BJ (cell line): Measurements from ENCODE around the gene CCDC192. TPM values are rescaled to one million over a fixed set of nuclear protein-coding genes. Genes with fewer than 3 reads are reported as not detected.

Experiments
- CTCF ChIA-PET: fragments of 350-600 bp; formaldehyde crosslinking; extraction: SDS; loops from one replicate; lab custom pipeline; 2021; ENCODE audit warnings: antibody characterized with exemption, inconsistent platforms; lab: Yijun Ruan, JAX
- POLR2A ChIA-PET: fragments of 300-600 bp; sonication (Branson Sonifier 250); formaldehyde crosslinking; extraction: SDS; loops from one replicate; lab custom pipeline; 2021; ENCODE audit warnings: antibody characterized with exemption; lab: Charles Lee
- DNase-seq: peaks from one replicate; pipeline ENCODE4 v3.0.0-alpha.2; 2011; ENCODE audit warnings: low read depth
- H3K27me3 ChIP-seq: 2 replicates; pipeline ENCODE4 v1.6.0; 2011; ENCODE audit warnings: low read length; ENCODE audit not compliant: control insufficient read depth, insufficient read depth
- H3K36me3 ChIP-seq: 2 replicates; pipeline ENCODE4 v1.5.1; 2011; ENCODE audit warnings: low read length; ENCODE audit not compliant: control insufficient read depth, insufficient read depth
- H3K4me3 ChIP-seq: 2 replicates; pipeline ENCODE4 v1.5.1; 2011; ENCODE audit warnings: low read depth, mild to moderate bottlenecking, control low read depth, low read length
- CTCF ChIP-seq: IDR thresholded peaks from 2 replicates; pipeline ENCODE4 v1.5.1; 2011; ENCODE audit warnings: low read depth, mild to moderate bottlenecking, control low read depth, inconsistent platforms, low read length, moderate library complexity; ENCODE audit not compliant: insufficient read depth
- polyA plus RNA-seq: library from polyadenylated mRNA; depleted of rRNA; stranded (reverse); fragments of >200 nt; gene quantifications from 2 replicates; pipeline ENCODE4 v1.2.3, GENCODE V29; 2011

CCDC192 gene
- polyA plus RNA-seq, 1 experiment: not detected

- TF ChIP-seq CTCF: no peak
- H3K27me3 ChIP-seq: no peaks in the 10 kb centered on the region
- no peak for DNase-seq
- no peaks in the 10 kb centered on the region for H3K36me3 ChIP-seq
- ChIA-PET CTCF (interaction anchor here (1.4 kb wide), 1 partner anchor 11 kb away, joined by 4 read pairs; no protein-coding TSS in a partner anchor), POLR2A (no interaction called here)
- H3K4me3 ChIP-seq: no peak overlapping the region
These were observed 148.8 kb downstream of the CCDC192 start for GRCh38 chr5:127851964-127852363.

- ChIA-PET POLR2A (no interaction called here), CTCF (no interaction called here)
- TF ChIP-seq CTCF: no peak
- Histone ChIP-seq H3K4me3 (no peak overlapping the region), H3K36me3 (no peaks in the 10 kb centered on the region), H3K27me3 (no peaks in the 10 kb centered on the region)
- DNase-seq: no peak
These were observed 151.3 kb downstream of the CCDC192 start for GRCh38 chr5:127854520-127854919.

DNA sequence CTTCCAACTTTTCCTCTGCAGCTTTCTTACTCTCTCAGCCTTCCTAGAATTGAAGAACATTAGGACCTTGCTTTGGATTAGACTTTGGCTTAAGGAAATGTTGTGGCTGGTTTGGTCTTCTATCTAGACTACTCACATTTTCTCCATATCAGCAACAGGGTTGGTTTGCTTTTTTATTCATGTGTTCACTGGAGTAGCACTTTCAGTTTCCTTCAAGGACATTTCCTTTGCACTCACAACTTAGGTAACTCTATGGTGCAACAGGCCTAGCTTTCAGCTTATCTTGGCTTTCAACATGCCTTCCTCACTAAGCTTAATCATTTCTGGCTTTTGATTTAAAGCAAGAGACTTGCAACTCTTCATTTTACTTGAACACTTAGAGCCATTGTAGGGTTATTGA, 153.1 kb downstream of the CCDC192 start:
- CTCF ChIA-PET: interaction anchor here (1.2 to 2.7 kb wide), 2 partner anchors 10 to 781 kb away, joined by 3 to 8 read pairs; no protein-coding TSS in a partner anchor
- POLR2A ChIA-PET: no interaction called here
- DNase-seq: no peak

GRCh38 chr5:127858116-127858784, 155.1 kb downstream of the CCDC192 start:
- H3K27me3 ChIP-seq: no peaks in the 10 kb centered on the region
- TF ChIP-seq CTCF: no peak
- H3K36me3 ChIP-seq: no peaks in the 10 kb centered on the region
- H3K4me3 ChIP-seq: no peak overlapping the region
- CTCF ChIA-PET: interaction anchor here (1.5 to 2.7 kb wide), 3 partner anchors 8 to 12 kb away, joined by 3 to 8 read pairs (median 4); no protein-coding TSS in a partner anchor
- POLR2A ChIA-PET: no interaction called here
- no peak for DNase-seq

More for the DNA sequence above, 153.1 kb downstream of the CCDC192 start:
- TF ChIP-seq CTCF: no peak
- Histone ChIP-seq H3K36me3 (no peaks in the 10 kb centered on the region), H3K4me3 (no peak overlapping the region), H3K27me3 (no peaks in the 10 kb centered on the region)

DNA sequence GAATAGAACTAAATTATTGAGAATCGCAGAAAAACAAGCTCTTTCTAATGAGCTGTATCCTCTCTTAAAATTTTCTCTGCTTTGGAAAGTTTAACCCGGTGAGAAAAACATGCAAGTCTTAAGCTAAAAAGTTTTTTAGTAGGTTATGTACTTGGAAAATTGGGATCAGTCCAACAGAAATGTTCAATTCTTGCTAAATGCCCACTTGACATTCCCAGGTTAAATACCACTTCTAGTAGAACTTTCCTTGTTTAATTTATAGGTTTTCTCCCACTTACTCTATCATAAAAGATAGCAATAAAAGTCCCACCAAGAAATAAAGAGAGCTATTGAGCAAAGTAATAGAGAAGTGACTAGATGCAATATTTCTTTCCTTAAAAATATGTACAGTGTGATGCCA, 157.1 kb downstream of the CCDC192 start:
- CTCF ChIA-PET: interaction anchor here (0.7 kb wide), 1 partner anchor 16 kb away, joined by 3 read pairs; no protein-coding TSS in a partner anchor
- POLR2A ChIA-PET: no interaction called here
- no peaks in the 10 kb centered on the region for H3K36me3 ChIP-seq
- no peak for DNase-seq
- no peak overlapping the region for H3K4me3 ChIP-seq
- no peaks in the 10 kb centered on the region for H3K27me3 ChIP-seq
- TF ChIP-seq CTCF: no peak
